Thymus (tissue), 11 donors: ENCODE measurements around the gene UBE2L6. TPM values are rescaled to one million over a fixed set of nuclear protein-coding genes. Genes with fewer than 3 reads are reported as not detected.

ENCODE experiments used
- DNase-seq, 9 donors: peaks; one replicate each; pipeline ENCODE4 v3.0.0-alpha.2; 2013; ENCODE audit warnings: low spot score in 9 of 9, low read depth in 6 of 9, missing footprints in 1 of 9
- H3K27ac ChIP-seq, 2 donors: one replicate each; pipeline ENCODE4 v1.5.1; 2013; ENCODE audit warnings: control low read depth in 1 of 2, low read depth in 1 of 2, low read length in 1 of 2, mild to moderate bottlenecking in 1 of 2, moderate library complexity in 1 of 2
- H3K27me3 ChIP-seq, 2 donors: one replicate each; pipeline ENCODE4 v1.5.1; 2013; ENCODE audit warnings: low read length in 1 of 2; ENCODE audit not compliant: control insufficient read depth in 2 of 2, insufficient read depth in 1 of 2
- H3K36me3 ChIP-seq, 2 donors: one replicate each; pipeline ENCODE4 v1.5.1; 2013; ENCODE audit warnings: low read length in 1 of 2, mild to moderate bottlenecking in 1 of 2, moderate library complexity in 1 of 2; ENCODE audit not compliant: control insufficient read depth in 2 of 2, insufficient read depth in 2 of 2
- H3K4me1 ChIP-seq, 2 donors: one replicate each; pipeline ENCODE4 v1.5.1; 2013; ENCODE audit warnings: low read length in 2 of 2; ENCODE audit not compliant: control insufficient read depth in 2 of 2, insufficient read depth in 2 of 2
- H3K4me3 ChIP-seq, 2 donors: one replicate each; pipeline ENCODE4 v1.5.1; 2013; ENCODE audit warnings: low read length in 2 of 2, control low read depth in 1 of 2, mild to moderate bottlenecking in 1 of 2
- H3K9me3 ChIP-seq, 2 donors: one replicate each; pipeline ENCODE4 v1.5.1; 2013; ENCODE audit warnings: low read length in 1 of 2, mild to moderate bottlenecking in 1 of 2; ENCODE audit not compliant: control insufficient read depth in 2 of 2, insufficient read depth in 1 of 2
- WGBS: extraction: QIAGEN DNeasy Blood & Tissue Kit; methylation state at CpG from one replicate; pipeline ENCODE4 v1.1.7; 2013; 5-methylcytosine and 5-hydroxymethylcytosine counted together
- polyA plus RNA-seq: library from polyadenylated mRNA; stranded (reverse); fragments of 200-250 nt; gene quantifications from one replicate; pipeline ENCODE4 v1.2.3, GENCODE V29; 2013
- total RNA-seq: library from RNA; stranded (reverse); fragments of 120-200 nt; gene quantifications from one replicate; pipeline ENCODE4 v1.2.4, GENCODE V29; 2013
- donor health status: healthy.

The UBE2L6 gene
- total and polyA plus RNA-seq, 2 donors = 98.7 to 119 TPM

DNA sequence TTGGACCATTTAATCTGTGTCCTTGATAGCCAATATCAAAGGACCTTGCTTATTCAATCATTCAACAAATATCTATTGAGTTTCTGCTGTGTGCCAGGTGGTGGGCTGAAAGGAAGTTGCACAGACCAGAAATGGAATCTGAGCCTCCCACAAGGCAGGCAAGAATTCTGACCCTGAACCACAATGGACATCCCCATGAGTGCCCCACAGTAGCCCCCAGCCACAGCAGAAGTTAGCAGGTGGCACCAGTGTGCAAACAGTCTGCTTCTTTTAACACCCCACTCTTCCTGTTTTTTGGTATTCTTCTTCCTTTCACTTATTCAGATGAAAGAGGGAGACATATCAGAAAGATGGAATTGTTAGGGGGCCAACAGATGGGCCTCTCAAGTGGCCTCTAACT, 17.8 kb upstream of the UBE2L6 start:
- DNase-seq = no peak
- Histone ChIP-seq H3K9me3 (peaks cover 0 to 6% of the 10 kb centered on the region in 2 donors), H3K27ac (no peak overlapping the region), H3K4me3 (no peak overlapping the region), H3K36me3 (no peaks in the 10 kb centered on the region), H3K4me1 (peaks cover 0 to 18% of the 10 kb centered on the region in 2 donors), H3K27me3 (no peaks in the 10 kb centered on the region)

DNA sequence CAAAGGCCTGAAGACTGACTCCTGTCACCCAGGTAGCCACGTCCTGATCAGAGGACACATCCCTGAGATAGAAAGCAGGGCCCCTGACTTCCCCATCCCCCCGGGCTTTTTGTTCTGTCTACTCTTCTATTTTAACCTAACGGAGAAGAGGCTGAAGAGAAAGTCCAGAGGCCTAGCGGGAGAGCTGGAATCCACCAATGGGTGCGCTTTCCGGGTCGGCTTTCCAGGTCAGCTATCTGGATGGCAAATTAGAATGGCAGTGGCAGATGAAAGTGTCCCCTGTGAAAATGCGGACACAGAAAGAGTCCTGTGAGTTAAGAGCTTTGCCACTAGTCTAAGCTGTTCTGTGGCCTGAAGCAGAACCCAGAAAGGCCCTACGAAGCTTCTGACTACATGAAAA, 16.9 kb upstream of the UBE2L6 start:
- 94% methylated on average over 9 of the region's 9 CpGs for WGBS
- no peaks in the 10 kb centered on the region for H3K27me3 ChIP-seq
- peaks cover 0 to 6% of the 10 kb centered on the region in 2 donors for H3K9me3 ChIP-seq
- no peak for DNase-seq
- no peak overlapping the region for H3K27ac ChIP-seq
- no peaks in the 10 kb centered on the region for H3K36me3 ChIP-seq
- peaks cover 0 to 18% of the 10 kb centered on the region in 2 donors for H3K4me1 ChIP-seq
- H3K4me3 ChIP-seq = no peak overlapping the region

DNA sequence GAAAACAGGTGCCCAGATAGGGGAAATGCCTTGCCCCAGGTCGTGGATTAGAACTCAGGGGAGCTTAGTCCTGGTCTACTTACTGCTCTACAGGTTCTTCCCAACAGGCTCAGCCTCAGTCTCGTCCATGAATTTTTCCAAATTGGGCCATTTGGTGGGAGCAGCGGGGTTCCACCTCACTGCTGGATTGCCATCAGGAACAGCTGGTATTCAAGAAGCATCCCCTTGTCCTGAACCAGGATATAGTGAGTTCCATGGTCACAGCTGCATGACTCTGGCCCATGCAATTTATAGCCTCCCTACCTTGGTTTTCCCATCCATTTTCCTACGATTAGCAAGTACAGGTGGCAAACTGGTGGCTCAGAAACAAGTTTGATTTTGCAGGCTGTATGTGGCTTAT, 6.6 kb upstream of the UBE2L6 start:
- no peak for DNase-seq
- no peaks in the 10 kb centered on the region for H3K9me3 ChIP-seq
- H3K27ac ChIP-seq = no peak overlapping the region
- 86% methylated on average over 4 of the region's 4 CpGs for WGBS
- no peak overlapping the region for H3K4me3 ChIP-seq
- no peaks in the 10 kb centered on the region for H3K36me3 ChIP-seq
- H3K27me3 ChIP-seq = no peaks in the 10 kb centered on the region
- H3K4me1 ChIP-seq = peaks cover 2 to 11% of the 10 kb centered on the region in 2 donors

DNA sequence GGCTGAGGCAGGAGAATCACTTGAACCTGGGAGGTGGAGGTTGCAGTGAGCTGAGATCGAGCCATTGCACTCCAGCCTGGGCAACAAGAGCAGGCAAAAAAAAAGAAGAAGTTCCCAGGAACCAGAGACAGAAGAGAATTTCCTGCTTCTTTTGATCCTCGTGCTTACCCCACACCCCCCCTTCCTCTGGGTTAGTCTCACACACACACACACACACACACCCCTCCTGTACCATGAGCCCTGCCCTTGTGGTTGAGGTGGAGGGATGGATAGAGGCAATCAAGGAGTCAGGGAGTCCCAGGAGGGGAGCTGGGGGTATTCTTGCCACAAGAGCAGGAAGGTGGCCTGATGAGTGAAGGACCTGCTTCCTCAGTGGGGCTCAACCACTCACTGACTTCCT, 4.1 kb upstream of the UBE2L6 start:
- WGBS = 4% methylated on average over 2 of the region's 2 CpGs
- no peaks in the 10 kb centered on the region for H3K36me3 ChIP-seq
- DNase-seq = peak in 2 of 9 donors; percentile 21 to 32
- H3K9me3 ChIP-seq = peaks cover 0 to 3% of the 10 kb centered on the region in 2 donors
- peaks cover 6 to 20% of the 10 kb centered on the region in 2 donors for H3K4me1 ChIP-seq
- no peak overlapping the region for H3K4me3 ChIP-seq
- H3K27me3 ChIP-seq = no peaks in the 10 kb centered on the region
- no peak overlapping the region for H3K27ac ChIP-seq

DNA sequence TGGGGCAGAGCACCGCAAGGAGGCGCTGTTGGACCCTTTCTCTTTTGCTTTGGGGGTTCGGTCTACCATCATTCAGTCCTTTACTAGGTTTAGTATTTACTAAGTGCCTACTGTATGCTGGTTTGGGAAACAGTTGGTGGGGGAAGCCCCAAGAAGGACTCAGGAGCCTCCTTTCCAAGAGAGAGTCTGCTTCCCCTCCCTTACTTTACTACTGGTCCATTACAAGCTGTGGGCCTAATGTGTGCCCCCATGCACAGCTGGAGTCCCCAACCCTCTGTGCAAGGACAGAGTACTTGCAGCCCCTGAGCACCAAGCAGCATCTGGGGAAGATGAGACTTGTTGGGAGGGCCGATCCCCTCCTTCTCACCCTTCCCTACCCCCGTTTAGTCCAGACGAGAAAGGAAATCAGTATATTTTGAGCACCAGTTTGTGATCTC, 876 bp upstream of the UBE2L6 start:
- H3K27ac ChIP-seq = peak overlapping the region; percentile 95 to 98
- H3K4me1 ChIP-seq = peaks cover 8 to 34% of the 10 kb centered on the region in 2 donors
- no peaks in the 10 kb centered on the region for H3K27me3 ChIP-seq
- 28% methylated on average over 6 of the region's 6 CpGs for WGBS
- H3K36me3 ChIP-seq = no peaks in the 10 kb centered on the region
- peaks cover 0 to 3% of the 10 kb centered on the region in 2 donors for H3K9me3 ChIP-seq
- DNase-seq = peak in 7 of 9 donors; percentile 73 to 93 (median 89)
- H3K4me3 ChIP-seq = peak overlapping the region; percentile 76 to 99

DNA sequence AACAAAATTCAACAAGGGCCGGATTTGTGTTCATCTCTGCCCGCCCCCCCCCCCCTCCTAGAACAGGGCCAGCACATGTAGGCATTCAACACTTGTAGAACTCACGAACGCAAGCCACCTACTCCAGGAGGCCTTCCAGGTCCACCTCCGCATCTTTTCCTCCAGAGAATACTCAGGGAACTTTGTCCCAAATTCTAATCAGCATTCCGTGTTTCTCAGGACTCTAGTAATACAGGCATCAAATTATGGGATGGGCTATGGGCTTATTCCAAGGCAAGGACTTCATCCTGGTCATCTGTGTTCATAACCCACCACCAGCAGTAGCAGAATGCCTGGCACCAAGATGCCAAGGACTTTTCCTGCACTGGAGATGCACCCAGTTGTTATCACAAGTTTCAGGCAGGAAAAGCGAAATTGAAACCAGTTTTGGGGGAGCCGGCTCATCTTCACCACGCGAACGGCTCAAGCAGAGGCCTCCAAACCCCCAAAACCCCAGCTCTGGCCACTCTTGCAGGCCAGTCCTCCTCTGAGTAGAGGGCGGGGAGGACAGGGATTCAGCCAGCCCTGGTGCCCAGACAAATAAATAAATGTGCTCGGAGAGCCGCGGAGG, 462 bp downstream of the UBE2L6 start:
- Histone ChIP-seq H3K27me3 (no peaks in the 10 kb centered on the region), H3K36me3 (peaks cover 0 to 2% of the 10 kb centered on the region in 2 donors), H3K4me3 (peak overlapping the region; percentile 76 to 99), H3K4me1 (peaks cover 8 to 34% of the 10 kb centered on the region in 2 donors), H3K27ac (peak overlapping the region; percentile 79 to 89), H3K9me3 (peaks cover 0 to 3% of the 10 kb centered on the region in 2 donors)
- peak in 8 of 9 donors; percentile 30 to 74 (median 40) for DNase-seq
- 4% methylated on average over 15 of the region's 15 CpGs for WGBS

DNA sequence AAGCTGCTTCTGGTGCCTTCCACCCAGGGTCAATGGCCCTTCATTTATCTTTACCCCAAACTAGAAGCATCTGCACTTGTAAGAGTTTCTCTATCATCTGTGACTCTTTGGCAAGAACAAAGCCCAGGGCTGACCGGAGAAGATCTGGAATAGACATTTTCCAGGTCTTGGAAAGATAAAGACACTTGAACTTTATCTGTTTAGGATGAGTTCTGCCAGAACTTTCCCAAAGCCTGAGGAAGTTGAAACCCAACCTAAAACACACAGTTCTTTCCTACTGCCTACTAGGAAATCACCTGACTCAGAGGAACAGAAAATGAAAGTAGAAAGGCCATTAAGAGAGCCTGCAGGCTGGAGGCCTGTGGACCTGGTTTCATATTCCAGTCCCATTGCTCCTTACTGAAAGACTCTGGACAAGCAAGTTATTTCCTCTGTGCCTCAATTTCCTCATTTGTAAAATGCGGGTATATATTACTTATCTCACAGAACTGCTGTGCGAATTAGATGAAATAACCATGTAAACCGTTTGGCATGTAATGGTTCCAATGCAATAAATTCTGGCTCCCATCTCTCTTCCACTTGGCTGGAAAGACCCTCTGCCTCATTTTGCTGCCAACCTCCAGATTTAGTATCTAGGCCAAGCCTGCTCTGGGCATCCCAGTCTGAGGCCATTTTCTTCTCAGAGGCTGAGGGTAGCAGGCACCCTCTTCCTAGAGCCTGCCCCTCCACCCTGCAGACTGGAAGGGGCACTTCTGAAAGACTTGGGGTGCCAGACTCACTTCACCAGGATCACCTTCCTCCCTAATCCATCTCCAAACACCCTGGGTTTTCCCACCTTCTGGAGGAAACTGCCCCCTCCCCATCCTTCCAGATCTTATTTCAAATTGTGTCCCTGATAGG, 1.2 kb downstream of the UBE2L6 start:
- WGBS = 9% methylated on average over 4 of the region's 4 CpGs
- Histone ChIP-seq H3K27ac (peak overlapping the region; percentile 79 to 85), H3K9me3 (peaks cover 0 to 3% of the 10 kb centered on the region in 2 donors), H3K27me3 (no peaks in the 10 kb centered on the region), H3K36me3 (peaks cover 0 to 5% of the 10 kb centered on the region in 2 donors), H3K4me3 (peak overlapping the region; percentile 76 to 99), H3K4me1 (peaks cover 6 to 28% of the 10 kb centered on the region in 2 donors)
- DNase-seq = peak; percentile 23 to 81 (median 49)

DNA sequence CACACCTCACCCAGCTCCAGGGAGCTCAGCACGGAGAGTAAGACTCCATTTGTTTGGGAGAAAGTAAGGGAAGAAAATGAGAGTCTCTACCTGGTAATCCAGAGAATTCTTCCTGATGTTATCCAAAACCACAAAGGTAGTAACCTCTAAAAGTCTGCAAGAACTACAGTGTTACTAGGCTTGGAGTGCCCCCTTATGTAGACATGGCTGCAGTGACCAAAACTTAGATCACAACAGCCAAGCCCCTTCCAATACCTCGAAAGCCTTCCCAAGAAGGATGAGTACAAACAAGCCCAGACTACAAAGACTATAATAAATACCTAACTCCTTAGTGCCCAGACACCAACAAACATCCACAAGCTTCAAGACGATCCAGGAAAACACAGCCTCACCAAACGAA, 4.9 kb downstream of the UBE2L6 start:
- 92% methylated on average over 4 of the region's 4 CpGs for WGBS
- Histone ChIP-seq H3K27ac (no peak overlapping the region), H3K4me1 (peaks cover 2 to 15% of the 10 kb centered on the region in 2 donors)

DNA sequence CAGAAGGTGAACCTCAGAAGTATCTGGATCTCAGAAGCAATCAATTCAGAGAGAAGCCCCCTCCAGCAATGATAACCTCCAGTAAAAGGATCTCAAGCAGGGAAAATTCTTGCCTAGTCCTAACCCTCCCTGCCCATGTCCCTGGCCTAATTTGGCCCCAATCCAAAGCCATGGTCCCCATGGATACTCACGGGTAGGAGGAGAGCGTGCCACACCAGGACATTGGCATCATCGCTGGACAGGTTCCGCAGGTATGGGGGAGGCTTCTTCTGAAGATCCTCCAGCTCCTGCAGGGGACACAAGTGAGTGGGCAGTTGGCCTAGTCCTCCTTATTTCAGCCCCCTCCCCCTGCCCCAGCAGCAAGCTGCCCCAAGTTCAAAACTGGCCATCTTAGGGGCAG, 7.3 kb downstream of the UBE2L6 start:
- H3K36me3 ChIP-seq = peaks cover 41 to 47% of the 10 kb centered on the region in 2 donors
- H3K4me1 ChIP-seq = peaks cover 0 to under 1% of the 10 kb centered on the region in 2 donors
- no peak for DNase-seq
- H3K27me3 ChIP-seq = no peaks in the 10 kb centered on the region
- no peaks in the 10 kb centered on the region for H3K9me3 ChIP-seq
- 97% methylated on average over 4 of the region's 4 CpGs for WGBS
- H3K4me3 ChIP-seq = no peak overlapping the region
- H3K27ac ChIP-seq = no peak overlapping the region

More for the DNA sequence above, 4.9 kb downstream of the UBE2L6 start:
- peaks cover 17 to 28% of the 10 kb centered on the region in 2 donors for H3K36me3 ChIP-seq
- peaks cover 0 to 3% of the 10 kb centered on the region in 2 donors for H3K9me3 ChIP-seq
- no peak overlapping the region for H3K4me3 ChIP-seq
- H3K27me3 ChIP-seq = no peaks in the 10 kb centered on the region
- DNase-seq = no peak
